Mesenchymal stem cell (in vitro differentiated cells and primary cell): ENCODE data around the gene OR6C68.

Experiments used
- DNase-seq: peaks from one replicate; pipeline ENCODE4 v3.0.0-alpha.2; 2013
- H2AFZ ChIP-seq: one replicate; pipeline ENCODE4 v1.6.1; 2013; ENCODE audit warnings: low read depth, mild to moderate bottlenecking, control low read depth, inconsistent platforms, low read length, moderate library complexity
- H2AK5ac ChIP-seq: 2 replicates; pipeline ENCODE4 v1.6.1; 2013; ENCODE audit warnings: low read length, moderate library complexity, mild to moderate bottlenecking, inconsistent platforms; ENCODE audit not compliant: severe bottlenecking
- H2BK120ac ChIP-seq: one replicate; pipeline ENCODE4 v1.6.1; 2013; ENCODE audit warnings: low read depth, mild to moderate bottlenecking, inconsistent platforms, low read length, moderate library complexity
- H2BK12ac ChIP-seq, 2 experiments: one replicate each; pipeline ENCODE4 v1.6.1; 2013; ENCODE audit warnings: inconsistent platforms in 2 of 2, low read length in 2 of 2, mild to moderate bottlenecking in 2 of 2, moderate library complexity in 2 of 2, control low read depth in 1 of 2
- H2BK15ac ChIP-seq: one replicate; pipeline ENCODE4 v1.6.1; 2013; ENCODE audit warnings: mild to moderate bottlenecking, low read depth, inconsistent platforms; ENCODE audit not compliant: poor library complexity, severe bottlenecking
- H2BK5ac ChIP-seq: 2 replicates; pipeline ENCODE4 v1.6.1; 2013; ENCODE audit warnings: low read depth, mild to moderate bottlenecking, low read length, control low read depth, inconsistent platforms; ENCODE audit not compliant: poor library complexity, severe bottlenecking
- H3K14ac ChIP-seq, 2 experiments: one replicate each; pipeline ENCODE4 v1.6.1; 2013; ENCODE audit warnings: inconsistent platforms in 2 of 2, low read length in 2 of 2, control low read depth in 1 of 2, mild to moderate bottlenecking in 1 of 2, moderate library complexity in 1 of 2
- H3K18ac ChIP-seq, 2 experiments: one replicate each; pipeline ENCODE4 v1.6.1; 2013; ENCODE audit warnings: inconsistent platforms in 2 of 2, low read length in 2 of 2, control low read depth in 1 of 2, low read depth in 1 of 2, mild to moderate bottlenecking in 1 of 2
- H3K23ac ChIP-seq, 2 experiments: one replicate each; pipeline ENCODE4 v1.6.1; 2013; ENCODE audit warnings: inconsistent platforms in 2 of 2, low read length in 2 of 2, mild to moderate bottlenecking in 2 of 2, moderate library complexity in 2 of 2, control low read depth in 1 of 2
- H3K27ac ChIP-seq: 2 replicates; pipeline ENCODE4 v1.5.1; 2013; ENCODE audit warnings: mild to moderate bottlenecking, moderate library complexity, low read length, control low read depth, inconsistent platforms; ENCODE audit not compliant: poor library complexity, severe bottlenecking
- H3K27me3 ChIP-seq, 2 experiments: 2 replicates each; pipeline versions ENCODE4 v1.6.1 to v1.7.0; 2013; ENCODE audit warnings: low read length in 2 of 2, mild to moderate bottlenecking in 2 of 2, moderate library complexity in 2 of 2, control low read depth in 1 of 2, inconsistent platforms in 1 of 2; ENCODE audit not compliant: control insufficient read depth in 1 of 2, insufficient read depth in 1 of 2
- H3K36me3 ChIP-seq, 2 experiments: 2 replicates each; pipeline versions ENCODE4 v1.6.1 to v1.7.0; 2013; ENCODE audit warnings: low read length in 2 of 2, control low read depth in 1 of 2, inconsistent platforms in 1 of 2, low read depth in 1 of 2, mild to moderate bottlenecking in 1 of 2; ENCODE audit not compliant: insufficient read depth in 2 of 2, control insufficient read depth in 1 of 2
- H3K4ac ChIP-seq, 2 experiments: one replicate each; pipeline ENCODE4 v1.6.1; 2013; ENCODE audit warnings: inconsistent platforms in 2 of 2, low read length in 2 of 2, mild to moderate bottlenecking in 2 of 2, moderate library complexity in 2 of 2, control low read depth in 1 of 2, low read depth in 1 of 2
- H3K4me1 ChIP-seq: 2 replicates; pipeline ENCODE4 v1.6.1; 2013; ENCODE audit warnings: low read depth, low read length, control low read depth; ENCODE audit not compliant: control insufficient read depth, insufficient read depth
- H3K4me2 ChIP-seq: 2 replicates; pipeline ENCODE4 v1.6.1; 2013; ENCODE audit warnings: low read length, mild to moderate bottlenecking, inconsistent platforms; ENCODE audit not compliant: poor library complexity, severe bottlenecking
- H3K4me3 ChIP-seq, 2 experiments: 2 replicates each; pipeline versions ENCODE4 v1.5.1 to v1.7.0; 2013; ENCODE audit warnings: low read length in 2 of 2, mild to moderate bottlenecking in 2 of 2, control low read depth in 1 of 2, low read depth in 1 of 2; ENCODE audit not compliant: insufficient read depth in 1 of 2
- H3K79me1 ChIP-seq: replicated peaks from 2 replicates; pipeline ENCODE4 v1.6.1; 2013; ENCODE audit warnings: mild to moderate bottlenecking, control low read depth, low read length, inconsistent platforms; ENCODE audit not compliant: poor library complexity, severe bottlenecking
- H3K9ac ChIP-seq: 2 replicates; pipeline ENCODE4 v1.7.0; 2013; ENCODE audit warnings: mild to moderate bottlenecking, low read length, moderate library complexity
- H3K9me3 ChIP-seq: 2 replicates; pipeline ENCODE4 v1.7.0; 2013; ENCODE audit warnings: mild to moderate bottlenecking, low read length; ENCODE audit not compliant: control insufficient read depth
- H4K8ac ChIP-seq: one replicate; pipeline ENCODE4 v1.6.1; 2013; ENCODE audit warnings: inconsistent platforms, mild to moderate bottlenecking, low read length, moderate library complexity
- H4K91ac ChIP-seq: one replicate; pipeline ENCODE4 v1.6.1; 2013; ENCODE audit warnings: mild to moderate bottlenecking, low read length, inconsistent platforms
- WGBS: methylation state at CpG from one replicate; pipeline ENCODE4 v1.1.7; 2013; ENCODE audit warnings: mixed read lengths; 5-methylcytosine and 5-hydroxymethylcytosine counted together

The OR6C68 gene

DNA sequence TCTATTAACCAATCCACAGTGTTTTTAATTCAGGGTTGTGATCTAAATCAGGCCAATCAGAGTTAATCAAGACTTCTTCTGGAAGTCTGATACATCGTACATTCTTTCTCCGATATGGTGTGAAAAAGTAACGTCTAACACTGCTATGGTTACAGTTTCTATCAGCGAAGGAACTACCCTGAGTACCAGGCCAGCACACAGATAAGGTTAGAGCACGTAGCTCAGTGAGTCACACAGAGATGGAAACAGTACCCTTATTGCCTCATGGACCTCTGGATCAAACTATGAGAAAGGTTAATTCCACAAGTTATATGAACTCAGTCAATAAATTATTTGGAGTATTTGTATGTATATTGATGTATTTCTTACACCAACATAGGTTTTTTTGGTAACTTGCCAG is 3.3 kb downstream of the OR6C68 start:
- Histone ChIP-seq H3K14ac (no peak overlapping the region), H2AK5ac (no peak overlapping the region), H3K9me3 (no peaks in the 10 kb centered on the region), H3K36me3 (no peaks in the 10 kb centered on the region), H3K4ac (no peak overlapping the region), H2BK5ac (no peak overlapping the region), H3K18ac (no peak overlapping the region), H3K27me3 (no peaks in the 10 kb centered on the region), H2BK15ac (no peak overlapping the region), H3K9ac (no peak overlapping the region), H3K4me1 (no peaks in the 10 kb centered on the region), H2AFZ (no peak overlapping the region), H4K91ac (no peak overlapping the region), H3K4me2 (no peak overlapping the region), H3K23ac (no peak overlapping the region), H2BK120ac (no peak overlapping the region), H4K8ac (no peak overlapping the region), H3K4me3 (no peak overlapping the region), H3K79me1 (no peaks in the 10 kb centered on the region), H3K27ac (no peak overlapping the region), H2BK12ac (no peak overlapping the region)
- no peak for DNase-seq
- 77% methylated on average over 5 of the region's 5 CpGs for WGBS

- no peaks in the 10 kb centered on the region for H3K27me3 ChIP-seq
- no peak overlapping the region for H2BK5ac ChIP-seq
- no peaks in the 10 kb centered on the region for H3K9me3 ChIP-seq
- H2BK120ac ChIP-seq = no peak overlapping the region
- no peaks in the 10 kb centered on the region for H3K79me1 ChIP-seq
- H4K91ac ChIP-seq = no peak overlapping the region
- H3K4me1 ChIP-seq = no peaks in the 10 kb centered on the region
- H3K4me2 ChIP-seq = no peak overlapping the region
- H2BK15ac ChIP-seq = no peak overlapping the region
- no peak overlapping the region for H2AFZ ChIP-seq
- no peak overlapping the region for H3K18ac ChIP-seq
- H3K27ac ChIP-seq = no peak overlapping the region
- H2AK5ac ChIP-seq = no peak overlapping the region
- no peak overlapping the region for H3K14ac ChIP-seq
- H3K9ac ChIP-seq = no peak overlapping the region
- WGBS = 68% methylated on average over 4 of the region's 4 CpGs
- H2BK12ac ChIP-seq = no peak overlapping the region
- H3K23ac ChIP-seq = no peak overlapping the region
- no peak overlapping the region for H3K4me3 ChIP-seq
- H3K36me3 ChIP-seq = no peaks in the 10 kb centered on the region
- DNase-seq = no peak
- H3K4ac ChIP-seq = no peak overlapping the region
- no peak overlapping the region for H4K8ac ChIP-seq
Observed at GRCh38 chr12:55499231-55499630, 7.1 kb downstream of the OR6C68 start.

GRCh38 chr12:55499810-55500252 is 7.7 kb downstream of the OR6C68 start:
- Histone ChIP-seq H3K14ac (no peak overlapping the region), H3K4me2 (no peak overlapping the region), H3K9me3 (no peaks in the 10 kb centered on the region), H3K4ac (no peak overlapping the region), H2AK5ac (no peak overlapping the region), H2BK5ac (no peak overlapping the region), H2BK120ac (no peak overlapping the region), H3K18ac (no peak overlapping the region), H3K4me1 (no peaks in the 10 kb centered on the region), H3K79me1 (no peaks in the 10 kb centered on the region), H2AFZ (no peak overlapping the region), H3K27me3 (no peaks in the 10 kb centered on the region), H3K36me3 (no peaks in the 10 kb centered on the region), H3K27ac (no peak overlapping the region), H4K91ac (no peak overlapping the region), H3K9ac (no peak overlapping the region), H4K8ac (no peak overlapping the region), H3K4me3 (no peak overlapping the region), H2BK15ac (no peak overlapping the region), H3K23ac (no peak overlapping the region), H2BK12ac (no peak overlapping the region)
- DNase-seq = no peak
- 72% methylated on average over 2 of the region's 2 CpGs for WGBS

DNA sequence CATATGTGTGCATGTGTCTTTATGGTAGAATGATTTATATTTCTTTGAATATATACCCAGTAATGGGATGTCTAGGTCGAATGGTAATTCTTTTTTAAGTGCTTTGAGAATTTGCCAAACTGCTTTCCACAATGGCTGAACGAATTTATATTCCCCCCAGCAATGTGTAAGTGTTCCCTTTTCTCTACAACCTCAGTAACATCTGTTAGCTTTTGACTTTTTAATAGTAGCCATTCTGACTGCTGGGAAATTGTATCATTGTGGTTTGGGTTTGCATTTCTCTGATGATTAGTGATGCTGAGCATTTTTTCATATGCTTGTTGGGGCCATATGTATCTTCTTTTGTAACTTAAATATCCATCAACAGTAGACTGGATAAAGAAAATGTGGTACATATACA is 9.4 kb downstream of the OR6C68 start:
- Histone ChIP-seq H3K27me3 (no peaks in the 10 kb centered on the region), H2BK5ac (no peak overlapping the region), H3K79me1 (no peaks in the 10 kb centered on the region), H3K4me2 (no peak overlapping the region), H3K4ac (no peak overlapping the region), H4K91ac (no peak overlapping the region), H3K18ac (no peak overlapping the region), H4K8ac (no peak overlapping the region), H3K27ac (no peak overlapping the region), H3K36me3 (no peaks in the 10 kb centered on the region), H2BK120ac (no peak overlapping the region), H3K4me3 (no peak overlapping the region), H3K9ac (no peak overlapping the region), H3K9me3 (no peaks in the 10 kb centered on the region), H2BK15ac (no peak overlapping the region), H2AK5ac (no peak overlapping the region), H2AFZ (no peak overlapping the region), H3K4me1 (no peaks in the 10 kb centered on the region), H2BK12ac (no peak overlapping the region), H3K23ac (no peak overlapping the region), H3K14ac (no peak overlapping the region)
- no peak for DNase-seq
- WGBS = 50% methylated on average over 1 of the region's 2 CpGs
